OCI-LY1 (cell line): ENCODE results near the gene CUL2.

Experiments used
- EZH2 ChIP-seq: fragments of 200-600 bp; sonication (generic), shearing (Covaris generic); IDR thresholded peaks from 2 replicates; pipeline ENCODE4 v1.8.0; 2017; ENCODE audit warnings: borderline replicate concordance, mixed run types, mild to moderate bottlenecking, antibody characterized with exemption, low read length, moderate library complexity, mixed read lengths
- TF ChIP-seq, protein P1 (sequence below): fragments of 200-600 bp; sonication (generic), shearing (Covaris generic); IDR thresholded peaks from 2 replicates; pipeline ENCODE4 v1.5.1; 2017; ENCODE audit warnings: mild to moderate bottlenecking, antibody characterized with exemption, low read length, moderate library complexity, mixed read lengths

DNA sequence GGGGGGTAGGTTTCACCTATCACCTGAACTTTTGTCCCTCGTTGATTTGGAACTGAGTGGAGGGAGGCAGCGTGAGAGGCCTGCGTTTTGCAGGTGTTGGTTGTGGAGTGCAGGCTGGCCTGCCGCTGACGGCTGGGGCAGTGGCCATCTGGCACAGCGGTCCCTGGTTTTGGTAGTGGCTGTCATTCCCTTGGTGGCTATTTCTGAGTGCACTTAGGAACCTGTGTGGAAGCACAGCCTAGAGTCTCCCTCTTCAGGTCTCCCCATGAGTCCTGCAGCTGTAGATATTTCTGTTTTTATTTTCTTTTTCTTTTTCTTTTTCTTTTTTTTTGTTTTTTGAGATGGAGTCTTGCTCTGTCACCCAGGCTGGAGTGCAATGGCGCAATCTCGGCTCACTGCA lies 129.2 kb downstream of the CUL2 start:
- TF ChIP-seq, protein P1, sequence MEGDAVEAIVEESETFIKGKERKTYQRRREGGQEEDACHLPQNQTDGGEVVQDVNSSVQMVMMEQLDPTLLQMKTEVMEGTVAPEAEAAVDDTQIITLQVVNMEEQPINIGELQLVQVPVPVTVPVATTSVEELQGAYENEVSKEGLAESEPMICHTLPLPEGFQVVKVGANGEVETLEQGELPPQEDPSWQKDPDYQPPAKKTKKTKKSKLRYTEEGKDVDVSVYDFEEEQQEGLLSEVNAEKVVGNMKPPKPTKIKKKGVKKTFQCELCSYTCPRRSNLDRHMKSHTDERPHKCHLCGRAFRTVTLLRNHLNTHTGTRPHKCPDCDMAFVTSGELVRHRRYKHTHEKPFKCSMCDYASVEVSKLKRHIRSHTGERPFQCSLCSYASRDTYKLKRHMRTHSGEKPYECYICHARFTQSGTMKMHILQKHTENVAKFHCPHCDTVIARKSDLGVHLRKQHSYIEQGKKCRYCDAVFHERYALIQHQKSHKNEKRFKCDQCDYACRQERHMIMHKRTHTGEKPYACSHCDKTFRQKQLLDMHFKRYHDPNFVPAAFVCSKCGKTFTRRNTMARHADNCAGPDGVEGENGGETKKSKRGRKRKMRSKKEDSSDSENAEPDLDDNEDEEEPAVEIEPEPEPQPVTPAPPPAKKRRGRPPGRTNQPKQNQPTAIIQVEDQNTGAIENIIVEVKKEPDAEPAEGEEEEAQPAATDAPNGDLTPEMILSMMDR, result no peak
- TF ChIP-seq EZH2, result no peak
